GM13977 (cell line): ENCODE results near the gene PPP1CB.
"Not testable (repeated sequence)": the region's sequence is repeated elsewhere in the genome, so short reads cannot be mapped to it uniquely, and the experiment has no call there.

Source experiments
- DNase-seq: peaks from one replicate; pipeline ENCODE4 v3.0.0; 2012; ENCODE audit warnings: low spot score
- in situ Hi-C: fragments of 300-500 bp; cut with MboI; formaldehyde crosslinking; loops from one replicate; pipeline ENCODE4 v1.12.0; 2022; ENCODE audit warnings: low sequenced_read_pairs, low pct_unique_long_range_greater_than_20kb, mixed read lengths, inconsistent platforms; ENCODE audit not compliant: unreplicated experiment
- TF ChIP-seq, protein P1 (sequence below): IDR thresholded peaks from 2 replicates; pipeline ENCODE4 v1.5.1; 2012; ENCODE audit warnings: mild to moderate bottlenecking, control low read depth; ENCODE audit not compliant: insufficient read depth; ENCODE audit errors: extremely low read depth, missing control alignments

Gene PPP1CB

DNA sequence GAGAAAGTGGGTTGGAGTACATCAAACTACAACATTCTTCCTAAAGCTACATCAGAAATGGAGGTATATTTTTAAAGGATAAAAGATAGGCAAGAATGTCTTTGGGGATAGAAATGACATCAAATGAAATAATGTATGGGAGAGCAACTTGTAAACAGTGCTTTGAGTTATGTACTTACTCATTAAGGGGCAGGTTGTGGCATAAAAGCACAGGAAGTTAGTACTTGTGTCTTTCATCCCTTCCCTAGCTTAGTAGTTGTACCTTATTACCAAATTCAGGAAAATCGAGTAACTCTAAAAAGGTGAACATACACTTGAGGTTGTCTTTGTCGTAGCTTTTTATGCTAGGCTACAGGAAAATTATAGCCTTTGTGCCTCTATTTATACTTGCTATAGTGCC, 28.9 kb downstream of the PPP1CB start:
- DNase-seq = no peak
- in situ Hi-C loops = no loop called here
- TF ChIP-seq, protein P1, sequence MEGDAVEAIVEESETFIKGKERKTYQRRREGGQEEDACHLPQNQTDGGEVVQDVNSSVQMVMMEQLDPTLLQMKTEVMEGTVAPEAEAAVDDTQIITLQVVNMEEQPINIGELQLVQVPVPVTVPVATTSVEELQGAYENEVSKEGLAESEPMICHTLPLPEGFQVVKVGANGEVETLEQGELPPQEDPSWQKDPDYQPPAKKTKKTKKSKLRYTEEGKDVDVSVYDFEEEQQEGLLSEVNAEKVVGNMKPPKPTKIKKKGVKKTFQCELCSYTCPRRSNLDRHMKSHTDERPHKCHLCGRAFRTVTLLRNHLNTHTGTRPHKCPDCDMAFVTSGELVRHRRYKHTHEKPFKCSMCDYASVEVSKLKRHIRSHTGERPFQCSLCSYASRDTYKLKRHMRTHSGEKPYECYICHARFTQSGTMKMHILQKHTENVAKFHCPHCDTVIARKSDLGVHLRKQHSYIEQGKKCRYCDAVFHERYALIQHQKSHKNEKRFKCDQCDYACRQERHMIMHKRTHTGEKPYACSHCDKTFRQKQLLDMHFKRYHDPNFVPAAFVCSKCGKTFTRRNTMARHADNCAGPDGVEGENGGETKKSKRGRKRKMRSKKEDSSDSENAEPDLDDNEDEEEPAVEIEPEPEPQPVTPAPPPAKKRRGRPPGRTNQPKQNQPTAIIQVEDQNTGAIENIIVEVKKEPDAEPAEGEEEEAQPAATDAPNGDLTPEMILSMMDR = no peak

DNA sequence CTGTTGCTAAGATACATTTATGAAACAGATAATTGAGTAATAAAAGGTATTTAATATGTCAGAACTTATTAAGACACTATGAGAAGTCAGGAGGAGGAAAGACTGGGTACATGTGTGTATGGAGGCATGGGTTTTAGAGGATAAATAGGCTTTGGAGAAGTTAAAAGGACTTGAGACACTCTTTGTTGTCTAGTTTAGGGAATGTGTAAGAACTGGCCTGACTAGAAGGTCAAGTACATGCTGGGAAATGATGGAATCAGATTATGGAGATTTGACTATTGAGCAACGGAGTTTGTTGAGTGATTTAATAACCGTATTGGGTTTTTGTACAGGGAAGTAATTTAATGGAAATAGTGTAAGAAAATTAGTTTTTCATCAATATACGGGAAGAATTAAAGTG, 30.8 kb downstream of the PPP1CB start:
- DNase-seq = no peak
- in situ Hi-C loops = no loop called here
- TF ChIP-seq, protein P1 = no peak

DNA sequence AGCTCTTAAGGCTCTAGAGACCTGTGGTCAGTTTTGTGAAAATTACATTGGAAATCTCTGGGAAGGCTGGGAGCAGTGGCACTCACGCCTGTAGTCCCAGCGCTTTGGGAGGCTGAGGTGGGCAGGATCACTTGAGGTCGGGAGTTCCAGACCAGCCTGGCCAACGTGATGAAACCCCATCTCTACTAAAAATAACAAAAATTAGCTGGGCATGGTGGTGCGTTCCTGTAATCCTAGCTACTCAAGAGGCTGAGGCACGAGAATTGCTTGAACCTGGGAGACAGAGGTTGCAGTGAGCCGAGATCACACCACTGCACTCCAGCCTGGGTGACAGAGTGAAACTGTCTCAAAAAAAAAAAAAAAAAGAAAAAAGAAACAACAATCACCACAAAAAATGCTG, 32.9 kb downstream of the PPP1CB start:
- in situ Hi-C loops, DNase-seq: not testable (repeated sequence)

DNA sequence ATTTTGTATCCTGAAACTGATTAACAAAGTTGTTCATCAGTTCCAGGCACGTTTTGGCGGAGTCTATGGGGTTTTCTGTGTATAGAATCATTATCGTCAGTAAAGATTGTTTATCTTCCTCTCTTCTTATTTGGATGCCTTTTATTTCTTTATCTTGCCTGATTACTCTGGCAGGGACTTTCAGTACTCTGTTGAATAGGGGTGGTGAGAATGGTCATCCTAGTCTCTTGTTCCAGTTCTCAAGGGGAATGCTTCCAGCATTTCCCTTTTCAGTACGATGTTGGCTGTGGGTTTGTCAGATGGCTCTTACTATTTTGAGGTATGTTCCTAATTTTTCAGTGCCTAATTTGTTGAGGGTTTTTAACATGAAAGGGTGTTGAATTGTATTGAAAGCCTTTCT, 45.0 kb downstream of the PPP1CB start:
- TF ChIP-seq, protein P1 = no peak
- no peak for DNase-seq
- in situ Hi-C loops = no loop called here

DNA sequence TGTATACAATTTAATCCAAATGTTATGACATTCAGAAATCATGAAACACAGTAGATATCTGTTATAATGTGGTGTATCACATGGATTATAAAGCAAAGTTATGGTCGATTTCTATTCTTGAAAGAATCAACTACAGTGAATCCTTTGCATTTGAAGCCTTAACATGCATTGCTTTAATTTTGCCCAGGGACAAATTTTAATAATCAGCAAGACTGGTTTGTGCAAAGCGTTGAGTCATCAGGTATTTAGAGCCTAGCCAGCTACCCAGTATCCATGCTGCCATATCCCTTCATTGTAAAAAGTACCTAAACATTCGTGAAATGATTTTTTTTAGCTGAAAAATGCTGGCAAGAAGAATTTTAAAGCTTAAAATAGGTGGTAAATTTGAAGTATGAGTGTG, 50.1 kb downstream of the PPP1CB start:
- TF ChIP-seq, protein P1 = no peak
- in situ Hi-C loops = no loop called here
- DNase-seq = no peak

DNA sequence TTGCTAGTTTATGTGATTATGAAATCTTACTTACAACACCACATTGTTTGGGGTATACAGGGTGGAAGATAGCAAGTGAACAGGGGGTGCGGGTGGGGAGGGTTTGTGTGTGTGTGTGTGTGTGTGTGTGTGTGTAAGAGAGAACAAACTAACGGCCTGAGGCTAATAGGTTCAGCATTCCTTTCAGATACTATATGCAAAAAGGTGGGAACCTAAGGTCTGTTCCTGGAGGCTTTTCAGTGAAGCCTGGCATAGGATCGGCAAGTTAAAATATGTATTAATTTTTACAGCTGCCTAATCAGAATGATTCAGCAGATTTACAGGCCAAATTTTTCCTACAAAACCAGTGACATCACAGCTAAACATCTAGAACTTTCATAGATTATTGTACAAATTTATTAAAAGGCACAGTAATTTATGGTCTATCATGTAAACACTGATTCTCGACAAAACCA, 51.4 kb downstream of the PPP1CB start:
- in situ Hi-C loops = no loop called here
- TF ChIP-seq, protein P1 = no peak
- DNase-seq = no peak

DNA sequence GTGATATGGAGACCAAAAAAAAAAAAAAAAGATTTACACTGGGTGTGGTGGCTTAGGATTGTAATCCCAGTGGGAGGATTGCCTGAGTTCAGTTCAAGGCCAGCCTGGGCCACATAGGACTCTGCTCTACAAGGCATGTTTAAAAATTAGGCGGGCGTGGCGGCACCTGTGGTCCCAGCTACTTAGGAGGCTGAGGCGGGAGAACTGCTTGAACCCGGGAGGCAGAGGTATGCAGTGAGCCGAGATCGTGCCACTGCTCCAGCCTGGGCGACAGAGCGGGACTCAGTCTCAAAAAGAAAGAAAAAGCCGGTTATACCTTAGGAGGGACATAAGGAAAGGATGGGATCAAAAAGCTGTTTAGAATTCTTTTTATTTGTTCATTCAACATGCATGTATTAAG, 58.3 kb downstream of the PPP1CB start:
- in situ Hi-C loops = no loop called here
- no peak for DNase-seq
- TF ChIP-seq, protein P1 = no peak
